A673 (cell line): ENCODE measurements around the gene PTPN14. TPM values are rescaled to one million over a fixed set of nuclear protein-coding genes. Genes with fewer than 3 reads are reported as not detected.
A peak's percentile ranks its signal among the peaks of the same experiment; 100 is the strongest.

ENCODE experiments used
- BruUV-seq: library from RNA; stranded (reverse); fragments of 400-500 nt; replicated peaks from 2 replicates; lab custom pipeline; 2021; lab: Mats Ljungman, UMichigan
- CTCF ChIA-PET: fragments of 300-600 bp; sonication (Branson Sonifier 250); formaldehyde crosslinking; loops from one replicate; lab custom pipeline; 2022; ENCODE audit warnings: antibody characterized with exemption; lab: Charles Lee
- POLR2A ChIA-PET: fragments of 300-600 bp; sonication (Branson Sonifier 250); formaldehyde crosslinking; loops from one replicate; lab custom pipeline; 2022; ENCODE audit warnings: antibody characterized with exemption; ENCODE audit not compliant: low non-redundant PET; lab: Charles Lee
- DNase-seq: peaks from one replicate; pipeline ENCODE4 v3.0.0-alpha.2; 2015; ENCODE audit warnings: low spot score
- H3K27ac ChIP-seq: fragments of 200-600 bp; sonication (generic); 2 replicates; pipeline ENCODE4 v1.5.1; 2016; ENCODE audit warnings: mixed run types, low read depth, mild to moderate bottlenecking, mixed read lengths, antibody characterized with exemption, low read length; ENCODE audit not compliant: poor library complexity, severe bottlenecking
- H3K27me3 ChIP-seq: fragments of 200-600 bp; sonication (generic); replicated peaks from 2 replicates; pipeline ENCODE4 v1.6.1; 2017; ENCODE audit warnings: mixed run types, low read depth, mild to moderate bottlenecking, mixed read lengths, antibody characterized with exemption, low read length; ENCODE audit not compliant: insufficient read depth, poor library complexity
- H3K36me3 ChIP-seq: fragments of 200-600 bp; sonication (generic); 2 replicates; pipeline ENCODE4 v1.6.1; 2016; ENCODE audit warnings: mixed run types, mild to moderate bottlenecking, mixed read lengths, antibody characterized with exemption, low read length; ENCODE audit not compliant: insufficient read depth, poor library complexity, severe bottlenecking
- H3K4me1 ChIP-seq: fragments of 200-600 bp; sonication (generic); 2 replicates; pipeline ENCODE4 v1.6.1; 2017; ENCODE audit warnings: mixed run types, mild to moderate bottlenecking, mixed read lengths, antibody characterized with exemption, low read length; ENCODE audit not compliant: insufficient read depth, poor library complexity, severe bottlenecking
- H3K4me3 ChIP-seq: fragments of 200-600 bp; sonication (generic); 2 replicates; pipeline ENCODE4 v1.5.1; 2016; ENCODE audit warnings: low read depth, mixed run types, mild to moderate bottlenecking, mixed read lengths, low read length; ENCODE audit not compliant: poor library complexity, severe bottlenecking
- H3K9me3 ChIP-seq: fragments of 200-600 bp; sonication (generic); 2 replicates; pipeline ENCODE4 v1.6.1; 2016; ENCODE audit warnings: mixed run types, low read depth, mild to moderate bottlenecking, mixed read lengths, antibody characterized with exemption, low read length; ENCODE audit not compliant: poor library complexity, severe bottlenecking
- CTCF ChIP-seq: fragments of 300-800, 200-600 bp; sonication (generic); conservative IDR thresholded peaks from 2 replicates; pipeline ENCODE4 v1.5.1; 2017; ENCODE audit warnings: low read depth, mild to moderate bottlenecking, antibody characterized with exemption, low read length, moderate library complexity, mixed read lengths
- EZH2 ChIP-seq: fragments of 200-600 bp; sonication (generic); IDR thresholded peaks from 2 replicates; pipeline ENCODE4 v1.6.1; 2017; ENCODE audit warnings: borderline replicate concordance, low read depth, mild to moderate bottlenecking, mixed read lengths, antibody characterized with exemption, low read length; ENCODE audit not compliant: poor library complexity, severe bottlenecking
- intact Hi-C: fragments of 100-400 bp; cut with micrococcal nuclease; formaldehyde crosslinking; loops from one replicate; pipeline ENCODE4 v1.10.0; 2022; ENCODE audit not compliant: unreplicated experiment
- total RNA-seq: library from RNA; stranded (reverse); gene quantifications from 2 replicates; pipeline ENCODE4 v1.2.3, GENCODE V29; 2021

The PTPN14 gene
- total RNA-seq, 1 experiment from 2014 or later, result 114 TPM

GRCh38 chr1:214423045-214423444 lies 128.4 kb downstream of the PTPN14 start:
- no peak for DNase-seq

DNA sequence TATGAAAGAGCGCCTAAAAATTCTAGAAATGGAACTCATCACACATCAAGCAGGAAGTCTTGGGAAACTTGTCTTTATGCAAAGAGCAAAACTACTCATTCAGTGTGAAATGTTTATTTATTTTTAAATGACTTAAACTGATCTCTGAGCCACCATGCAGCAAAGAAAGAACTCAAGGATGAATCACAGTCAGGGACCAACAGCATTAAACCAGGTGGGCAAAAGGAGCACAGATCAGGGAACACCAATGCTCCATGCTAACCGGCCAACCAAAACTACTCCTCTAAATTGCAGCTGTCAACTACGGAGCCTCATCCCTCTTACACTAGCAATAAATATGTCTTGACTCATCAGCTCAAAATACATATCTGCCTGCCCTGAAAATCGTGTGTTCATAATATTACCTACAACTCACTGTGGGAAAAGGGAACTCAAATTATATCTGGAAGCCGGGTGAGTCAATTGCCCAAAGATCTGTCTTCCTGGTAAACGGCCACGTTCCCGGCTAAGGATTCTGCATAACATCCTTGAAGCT lies 129.2 kb downstream of the PTPN14 start:
- intact Hi-C loops, result no loop called here
- Histone ChIP-seq H3K4me3 (no peak overlapping the region), H3K4me1 (peaks cover 87% of the 10 kb centered on the region), H3K27ac (peak overlapping the region; percentile 60), H3K27me3 (no peaks in the 10 kb centered on the region), H3K9me3 (no peaks in the 10 kb centered on the region), H3K36me3 (no peaks in the 10 kb centered on the region)
- no peak for DNase-seq
- CTCF ChIA-PET, result no interaction called here
- no TSS peak for BruUV-seq
- POLR2A ChIA-PET, result interaction anchor here (0.6 kb wide), 1 partner anchor 76 kb away, joined by 3 read pairs; no protein-coding TSS in a partner anchor
- TF ChIP-seq CTCF, result no peak
- no peak for TF ChIP-seq EZH2

More at GRCh38 chr1:214423045-214423444, 128.4 kb downstream of the PTPN14 start:
- no TSS peak for BruUV-seq
- no peak overlapping the region for H3K4me3 ChIP-seq
- H3K27ac ChIP-seq, result peak overlapping the region; percentile 60
- H3K9me3 ChIP-seq, result no peaks in the 10 kb centered on the region
- no peaks in the 10 kb centered on the region for H3K36me3 ChIP-seq
- TF ChIP-seq CTCF (no peak), EZH2 (no peak)
- peaks cover 87% of the 10 kb centered on the region for H3K4me1 ChIP-seq
- CTCF ChIA-PET, result no interaction called here
- intact Hi-C loops, result no loop called here
- POLR2A ChIA-PET, result no interaction called here
- no peaks in the 10 kb centered on the region for H3K27me3 ChIP-seq

- POLR2A ChIA-PET, result interaction anchor here (0.6 kb wide), 1 partner anchor 18 kb away, joined by 5 read pairs; no protein-coding TSS in a partner anchor
- Histone ChIP-seq H3K27me3 (no peaks in the 10 kb centered on the region), H3K27ac (peak overlapping the region; percentile 46), H3K9me3 (no peaks in the 10 kb centered on the region), H3K4me3 (no peak overlapping the region), H3K4me1 (peaks cover 87% of the 10 kb centered on the region), H3K36me3 (no peaks in the 10 kb centered on the region)
- intact Hi-C loops, result no loop called here
- TF ChIP-seq EZH2, result no peak
- no peak for TF ChIP-seq CTCF
- CTCF ChIA-PET, result no interaction called here
- DNase-seq, result no peak
- BruUV-seq, result no TSS peak
These were observed 130.6 kb downstream of the PTPN14 start for GRCh38 chr1:214420833-214421232.
